C4-2B (cell line): ENCODE data around the gene S100A16.

ENCODE experiments used
- H3K27ac ChIP-seq: fragments of 450-650 bp; 2 replicates; pipeline ENCODE4 v1.5.1; 2017
- ZFX ChIP-seq: fragments of 450-650 bp; IDR thresholded peaks from 2 replicates; pipeline ENCODE4 v1.6.1; 2017
- TF ChIP-seq, protein P1 (sequence below): fragments of 450-650 bp; conservative IDR thresholded peaks from 2 replicates; pipeline ENCODE4 v1.5.1; 2017; ENCODE audit warnings: mild to moderate bottlenecking

S100A16 gene

DNA sequence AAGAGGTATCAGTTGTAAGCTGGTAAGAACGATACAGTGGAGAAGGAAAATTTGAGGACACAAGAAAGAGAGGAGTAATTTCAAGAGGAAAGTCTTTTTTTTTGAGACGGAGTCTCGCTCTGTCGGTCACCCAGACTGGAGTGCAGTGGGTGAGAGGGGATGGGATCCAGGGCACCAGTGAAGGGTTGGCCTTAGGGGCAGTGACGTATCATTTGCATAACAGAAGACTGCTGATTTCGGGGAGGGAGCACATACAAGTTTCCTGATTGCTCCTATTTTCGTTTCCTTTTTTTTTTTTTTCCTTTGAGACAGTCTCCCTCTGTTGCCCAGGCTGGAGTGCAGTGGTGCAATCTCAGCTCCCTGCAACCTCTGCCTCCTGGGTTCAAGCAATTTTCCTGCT lies 10.2 kb upstream of the S100A16 start:
- no peak overlapping the region for H3K27ac ChIP-seq
- TF ChIP-seq, protein P1, sequence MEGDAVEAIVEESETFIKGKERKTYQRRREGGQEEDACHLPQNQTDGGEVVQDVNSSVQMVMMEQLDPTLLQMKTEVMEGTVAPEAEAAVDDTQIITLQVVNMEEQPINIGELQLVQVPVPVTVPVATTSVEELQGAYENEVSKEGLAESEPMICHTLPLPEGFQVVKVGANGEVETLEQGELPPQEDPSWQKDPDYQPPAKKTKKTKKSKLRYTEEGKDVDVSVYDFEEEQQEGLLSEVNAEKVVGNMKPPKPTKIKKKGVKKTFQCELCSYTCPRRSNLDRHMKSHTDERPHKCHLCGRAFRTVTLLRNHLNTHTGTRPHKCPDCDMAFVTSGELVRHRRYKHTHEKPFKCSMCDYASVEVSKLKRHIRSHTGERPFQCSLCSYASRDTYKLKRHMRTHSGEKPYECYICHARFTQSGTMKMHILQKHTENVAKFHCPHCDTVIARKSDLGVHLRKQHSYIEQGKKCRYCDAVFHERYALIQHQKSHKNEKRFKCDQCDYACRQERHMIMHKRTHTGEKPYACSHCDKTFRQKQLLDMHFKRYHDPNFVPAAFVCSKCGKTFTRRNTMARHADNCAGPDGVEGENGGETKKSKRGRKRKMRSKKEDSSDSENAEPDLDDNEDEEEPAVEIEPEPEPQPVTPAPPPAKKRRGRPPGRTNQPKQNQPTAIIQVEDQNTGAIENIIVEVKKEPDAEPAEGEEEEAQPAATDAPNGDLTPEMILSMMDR: no peak
- no peak for TF ChIP-seq ZFX

DNA sequence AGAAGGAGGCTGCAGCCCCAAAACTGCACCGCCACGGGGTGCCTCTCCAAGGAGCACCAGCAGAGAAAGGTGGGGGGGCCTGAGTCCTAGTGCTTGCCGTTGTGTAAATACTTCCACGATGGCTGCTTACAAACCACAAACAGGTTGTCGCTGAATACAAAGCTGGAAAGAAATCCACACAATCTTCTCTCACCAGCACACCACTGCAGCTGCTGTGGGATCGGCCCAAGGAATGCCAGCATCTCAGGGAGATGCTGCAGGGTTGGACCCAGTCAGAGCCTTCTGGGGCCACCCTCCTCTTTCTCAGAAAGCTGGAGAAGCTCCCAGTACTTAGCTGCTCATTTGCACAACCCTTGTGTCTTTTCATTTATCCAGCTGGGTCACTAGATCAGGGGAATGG lies 6.2 kb upstream of the S100A16 start:
- no peak for TF ChIP-seq ZFX
- TF ChIP-seq, protein P1: no peak

DNA sequence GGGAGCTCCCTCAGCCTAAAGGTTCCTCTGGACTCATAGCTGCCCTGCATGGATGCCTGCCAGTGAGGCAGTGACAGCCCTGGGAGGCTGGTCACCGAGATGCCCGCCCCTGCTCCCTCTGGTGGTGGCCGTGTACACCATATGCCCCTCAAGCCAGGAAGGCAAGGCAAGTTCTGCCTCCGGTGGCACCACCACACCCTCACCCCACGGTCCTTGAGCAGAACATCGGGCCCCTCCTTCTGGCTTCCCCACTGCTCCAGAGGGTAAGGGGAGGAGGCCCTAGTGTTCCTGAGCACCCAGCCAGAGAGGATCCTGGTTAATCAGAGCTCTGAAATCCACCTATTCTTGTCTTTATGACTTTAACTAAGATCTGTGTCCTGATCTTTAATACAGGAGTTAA lies 4.7 kb upstream of the S100A16 start:
- H3K27ac ChIP-seq: no peak overlapping the region
- no peak for TF ChIP-seq ZFX
- TF ChIP-seq, protein P1: no peak

More for the DNA sequence above, 6.2 kb upstream of the S100A16 start:
- no peak overlapping the region for H3K27ac ChIP-seq

DNA sequence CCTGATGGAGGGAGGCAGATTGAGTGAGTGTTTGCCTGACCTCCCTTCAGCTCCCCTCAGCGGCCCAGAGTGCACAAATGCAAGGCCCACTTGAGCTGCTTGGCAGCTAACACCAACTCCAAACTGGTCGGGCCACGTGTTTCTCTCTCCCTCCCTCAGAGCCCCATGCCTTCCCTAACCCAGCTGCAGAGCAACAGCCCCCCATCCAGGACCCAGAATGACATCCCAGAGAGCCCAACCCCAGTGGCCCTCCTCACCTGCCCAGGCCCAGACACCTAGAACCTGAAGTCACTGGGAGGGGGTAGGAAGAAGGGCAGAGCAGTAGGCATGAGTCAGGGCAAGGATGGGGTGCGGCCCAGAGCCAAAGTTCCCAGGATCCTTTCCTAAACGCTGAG lies 4.0 kb upstream of the S100A16 start:
- TF ChIP-seq, protein P1: no peak
- TF ChIP-seq ZFX: no peak
- no peak overlapping the region for H3K27ac ChIP-seq

DNA sequence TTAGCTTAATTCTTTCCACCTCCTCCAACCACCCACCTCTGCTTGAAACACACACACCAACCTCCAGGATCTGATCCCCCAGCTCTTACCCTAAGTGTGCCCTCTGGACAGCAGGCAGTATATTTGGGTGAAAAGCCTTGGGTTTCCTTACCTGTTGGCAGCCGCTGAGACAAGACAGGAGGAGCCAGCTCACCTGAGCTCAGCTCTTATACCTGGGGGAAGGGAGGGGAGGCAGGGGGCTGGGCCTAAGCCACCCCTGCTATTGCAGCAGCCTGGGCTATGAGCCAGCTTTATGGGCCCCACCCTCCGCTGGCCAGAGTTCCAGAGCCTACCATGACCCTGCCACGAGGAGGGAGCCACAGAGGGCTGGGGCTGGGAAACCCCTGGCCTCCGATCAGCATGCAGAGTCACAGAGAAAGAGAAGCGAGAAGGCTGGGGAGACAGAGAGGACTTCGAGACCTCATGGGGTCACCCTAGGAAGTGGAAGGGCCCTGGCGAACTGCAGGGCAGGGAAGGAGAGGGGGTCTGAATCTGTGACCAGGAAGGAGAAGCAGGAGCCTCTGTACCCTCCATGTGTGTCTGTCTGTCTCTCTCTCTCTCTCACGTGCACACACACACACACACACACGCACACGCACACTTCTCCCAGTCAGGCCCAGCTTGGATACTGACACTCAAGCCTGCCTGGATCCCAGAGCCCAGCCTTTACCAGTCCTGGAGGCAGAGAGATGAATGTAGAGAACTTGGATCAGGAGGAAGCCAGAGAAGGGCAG lies 3.4 kb upstream of the S100A16 start, which contains the start of gene S100A14:
S100A14 (minus strand) TSS at position 182 of the 773 bp plus-strand sequence. CDS start 467 bp downstream, outside the sequence.
- no peak within 1 kb of the TSS for H3K27ac ChIP-seq
- TF ChIP-seq, protein P1: no peak
- no peak for TF ChIP-seq ZFX

DNA sequence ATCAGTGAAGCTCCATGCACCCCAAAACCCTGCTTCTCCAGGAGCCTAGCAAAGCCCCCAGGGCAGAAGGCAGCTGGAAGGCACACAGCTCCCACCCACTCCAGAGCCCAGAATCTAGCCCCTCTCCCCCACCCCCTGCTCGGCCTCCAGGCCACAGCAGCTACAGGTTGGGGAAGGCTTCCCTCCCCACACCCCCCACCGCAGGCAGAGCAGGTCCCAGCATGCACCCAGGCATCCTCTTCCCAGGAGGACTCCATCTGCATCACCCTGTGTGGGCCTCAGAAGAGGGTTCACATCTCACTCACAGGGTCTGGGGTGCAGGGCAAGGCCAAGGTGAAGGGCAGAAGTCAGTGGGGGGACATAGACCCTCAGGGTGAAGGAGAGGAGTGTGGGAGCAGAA lies 2.5 kb upstream of the S100A16 start:
- no peak overlapping the region for H3K27ac ChIP-seq
- TF ChIP-seq, protein P1: no peak
- no peak for TF ChIP-seq ZFX

DNA sequence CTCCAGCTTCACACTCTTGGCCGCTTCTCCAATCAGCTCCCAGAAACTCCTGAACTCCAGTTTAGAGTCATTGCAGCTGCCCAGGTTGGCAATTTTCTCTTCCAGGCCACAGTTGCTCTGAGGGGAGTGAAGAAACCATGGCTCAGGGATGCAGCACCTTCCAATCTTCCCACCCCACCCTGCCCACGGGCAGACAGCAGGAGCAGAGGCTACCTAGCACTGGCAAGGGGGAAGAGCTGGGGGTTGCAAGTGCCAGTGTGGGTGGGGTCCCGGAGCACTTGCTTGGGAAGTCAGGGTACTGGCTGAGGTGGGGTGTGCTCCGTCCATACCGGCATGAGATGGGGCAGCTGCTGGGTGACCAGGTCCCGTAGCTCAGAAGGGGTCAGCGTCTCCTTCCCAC lies 2.0 kb upstream of the S100A16 start:
- TF ChIP-seq ZFX: no peak
- TF ChIP-seq, protein P1: no peak
- H3K27ac ChIP-seq: no peak overlapping the region
